Ishikawa (cell line): ENCODE data around the gene NAPA.

Experiments used
- CEBPB ChIP-seq: IDR thresholded peaks from 2 replicates; pipeline ENCODE4 v1.6.1; 2012
- CREB1 ChIP-seq: IDR thresholded peaks from 2 replicates; pipeline ENCODE4 v1.6.1; 2012; ENCODE audit warnings: low read depth
- EGR1 ChIP-seq: IDR thresholded peaks from 2 replicates; pipeline ENCODE4 v1.6.1; 2012
- EP300 ChIP-seq: IDR thresholded peaks from 2 replicates; pipeline ENCODE4 v1.6.1; 2012; ENCODE audit warnings: borderline replicate concordance
- FOXM1 ChIP-seq: IDR thresholded peaks from 2 replicates; pipeline ENCODE4 v1.6.1; 2012; ENCODE audit warnings: low read depth, borderline replicate concordance
- MAX ChIP-seq: IDR thresholded peaks from 2 replicates; pipeline ENCODE4 v1.6.1; 2012
- NFIC ChIP-seq: IDR thresholded peaks from 2 replicates; pipeline ENCODE4 v1.6.1; 2012
- RAD21 ChIP-seq: IDR thresholded peaks from 2 replicates; pipeline ENCODE4 v1.6.1; 2012; ENCODE audit warnings: low read depth
- REST ChIP-seq: IDR thresholded peaks from 2 replicates; pipeline ENCODE4 v1.6.1; 2012; ENCODE audit warnings: low read depth, mild to moderate bottlenecking
- TAF1 ChIP-seq: IDR thresholded peaks from 2 replicates; pipeline ENCODE4 v1.6.1; 2012; ENCODE audit warnings: low read depth, mild to moderate bottlenecking
- TCF12 ChIP-seq: IDR thresholded peaks from 2 replicates; pipeline ENCODE4 v1.6.1; 2012; ENCODE audit warnings: low read depth
- TEAD4 ChIP-seq: IDR thresholded peaks from 2 replicates; pipeline ENCODE4 v1.6.1; 2012
- USF1 ChIP-seq: IDR thresholded peaks from 2 replicates; pipeline ENCODE4 v1.6.1; 2012
- YY1 ChIP-seq: IDR thresholded peaks from 2 replicates; pipeline ENCODE4 v1.6.1; 2012; ENCODE audit warnings: low read depth
- ZBTB7A ChIP-seq: IDR thresholded peaks from 2 replicates; pipeline ENCODE4 v1.6.1; 2012; ENCODE audit warnings: low read depth

Gene NAPA

GRCh38 chr19:47542030-47542475 is 27.2 kb upstream of the NAPA start:
- TF ChIP-seq TEAD4 (no peak), EGR1 (no peak), TCF12 (no peak), ZBTB7A (no peak), YY1 (no peak), EP300 (no peak), USF1 (no peak), TAF1 (no peak), RAD21 (no peak), NFIC (no peak), CEBPB (no peak), REST (no peak), FOXM1 (no peak), CREB1 (no peak), MAX (no peak)

GRCh38 chr19:47541518-47541917 is 26.7 kb upstream of the NAPA start:
- TF ChIP-seq CEBPB = no peak
- TF ChIP-seq MAX = no peak
- no peak for TF ChIP-seq REST
- TF ChIP-seq ZBTB7A = no peak
- no peak for TF ChIP-seq RAD21
- TF ChIP-seq CREB1 = no peak
- TF ChIP-seq TAF1 = no peak

GRCh38 chr19:47540748-47541147 is 25.9 kb upstream of the NAPA start:
- TF ChIP-seq MAX = no peak
- no peak for TF ChIP-seq YY1
- TF ChIP-seq NFIC = no peak
- no peak for TF ChIP-seq CREB1
- TF ChIP-seq REST = no peak
- TF ChIP-seq EP300 = no peak
- TF ChIP-seq TCF12 = no peak
- no peak for TF ChIP-seq ZBTB7A
- TF ChIP-seq CEBPB = no peak
- no peak for TF ChIP-seq FOXM1
- no peak for TF ChIP-seq TAF1
- TF ChIP-seq USF1 = no peak
- TF ChIP-seq EGR1 = no peak
- no peak for TF ChIP-seq TEAD4
- no peak for TF ChIP-seq RAD21

GRCh38 chr19:47539747-47540311 is 25.0 kb upstream of the NAPA start:
- TF ChIP-seq REST (no peak), TAF1 (no peak), EP300 (no peak), YY1 (no peak), MAX (no peak), CREB1 (no peak), TEAD4 (no peak), CEBPB (no peak), EGR1 (no peak), NFIC (no peak), RAD21 (no peak), TCF12 (no peak), USF1 (no peak), FOXM1 (no peak)
